HL-60 (cell line): ENCODE data around the gene TIA1.

Experiments used
- CTCF ChIP-seq: IDR thresholded peaks from one replicate; pipeline ENCODE4 v1.5.1; 2011; ENCODE audit warnings: low read length, control low read depth, inconsistent platforms; ENCODE audit not compliant: insufficient read depth
- GABPA ChIP-seq: IDR thresholded peaks from 2 replicates; pipeline ENCODE4 v1.6.1; 2012; ENCODE audit warnings: low read depth
- POLR2AphosphoS5 ChIP-seq: IDR thresholded peaks from 2 replicates; pipeline ENCODE4 v1.6.1; 2012; ENCODE audit warnings: low read depth
- SPI1 ChIP-seq: IDR thresholded peaks from 2 replicates; pipeline ENCODE4 v1.6.1; 2012; ENCODE audit warnings: low read depth, mild to moderate bottlenecking, borderline replicate concordance
- TF ChIP-seq, protein P1 (sequence below): IDR thresholded peaks from 2 replicates; pipeline ENCODE4 v1.6.1; 2012; ENCODE audit warnings: low read depth; ENCODE audit not compliant: insufficient replicate concordance

DNA sequence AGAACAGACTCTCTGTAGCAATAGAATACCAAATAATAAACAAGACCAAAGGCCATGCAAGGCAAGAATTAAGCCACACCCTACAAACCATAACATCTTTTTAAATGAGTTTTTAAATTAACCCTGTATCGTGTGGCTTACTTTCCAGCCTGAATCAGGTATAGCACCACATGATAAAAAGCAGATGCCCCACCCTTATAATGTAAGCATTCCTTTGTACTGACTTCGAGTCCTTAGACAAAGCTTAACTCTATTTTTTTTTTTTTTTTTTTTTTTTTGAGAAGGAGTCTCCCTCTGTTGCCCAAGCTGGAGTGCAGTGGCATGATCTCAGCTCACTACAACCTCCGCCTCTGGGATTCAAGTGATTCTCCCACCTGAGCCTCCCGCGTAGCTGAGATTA is 55.9 kb downstream of the TIA1 start:
- TF ChIP-seq CTCF, result no peak
- no peak for TF ChIP-seq POLR2AphosphoS5
- TF ChIP-seq, protein P1, sequence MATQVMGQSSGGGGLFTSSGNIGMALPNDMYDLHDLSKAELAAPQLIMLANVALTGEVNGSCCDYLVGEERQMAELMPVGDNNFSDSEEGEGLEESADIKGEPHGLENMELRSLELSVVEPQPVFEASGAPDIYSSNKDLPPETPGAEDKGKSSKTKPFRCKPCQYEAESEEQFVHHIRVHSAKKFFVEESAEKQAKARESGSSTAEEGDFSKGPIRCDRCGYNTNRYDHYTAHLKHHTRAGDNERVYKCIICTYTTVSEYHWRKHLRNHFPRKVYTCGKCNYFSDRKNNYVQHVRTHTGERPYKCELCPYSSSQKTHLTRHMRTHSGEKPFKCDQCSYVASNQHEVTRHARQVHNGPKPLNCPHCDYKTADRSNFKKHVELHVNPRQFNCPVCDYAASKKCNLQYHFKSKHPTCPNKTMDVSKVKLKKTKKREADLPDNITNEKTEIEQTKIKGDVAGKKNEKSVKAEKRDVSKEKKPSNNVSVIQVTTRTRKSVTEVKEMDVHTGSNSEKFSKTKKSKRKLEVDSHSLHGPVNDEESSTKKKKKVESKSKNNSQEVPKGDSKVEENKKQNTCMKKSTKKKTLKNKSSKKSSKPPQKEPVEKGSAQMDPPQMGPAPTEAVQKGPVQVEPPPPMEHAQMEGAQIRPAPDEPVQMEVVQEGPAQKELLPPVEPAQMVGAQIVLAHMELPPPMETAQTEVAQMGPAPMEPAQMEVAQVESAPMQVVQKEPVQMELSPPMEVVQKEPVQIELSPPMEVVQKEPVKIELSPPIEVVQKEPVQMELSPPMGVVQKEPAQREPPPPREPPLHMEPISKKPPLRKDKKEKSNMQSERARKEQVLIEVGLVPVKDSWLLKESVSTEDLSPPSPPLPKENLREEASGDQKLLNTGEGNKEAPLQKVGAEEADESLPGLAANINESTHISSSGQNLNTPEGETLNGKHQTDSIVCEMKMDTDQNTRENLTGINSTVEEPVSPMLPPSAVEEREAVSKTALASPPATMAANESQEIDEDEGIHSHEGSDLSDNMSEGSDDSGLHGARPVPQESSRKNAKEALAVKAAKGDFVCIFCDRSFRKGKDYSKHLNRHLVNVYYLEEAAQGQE, result no peak
- TF ChIP-seq GABPA, result no peak
- TF ChIP-seq SPI1, result no peak
